ENCODE data around the gene KRIT1.
"Not testable (repeated sequence)": the region's sequence is repeated elsewhere in the genome, so short reads cannot be mapped to it uniquely, and the experiment has no call there.

The KRIT1 gene

DNA sequence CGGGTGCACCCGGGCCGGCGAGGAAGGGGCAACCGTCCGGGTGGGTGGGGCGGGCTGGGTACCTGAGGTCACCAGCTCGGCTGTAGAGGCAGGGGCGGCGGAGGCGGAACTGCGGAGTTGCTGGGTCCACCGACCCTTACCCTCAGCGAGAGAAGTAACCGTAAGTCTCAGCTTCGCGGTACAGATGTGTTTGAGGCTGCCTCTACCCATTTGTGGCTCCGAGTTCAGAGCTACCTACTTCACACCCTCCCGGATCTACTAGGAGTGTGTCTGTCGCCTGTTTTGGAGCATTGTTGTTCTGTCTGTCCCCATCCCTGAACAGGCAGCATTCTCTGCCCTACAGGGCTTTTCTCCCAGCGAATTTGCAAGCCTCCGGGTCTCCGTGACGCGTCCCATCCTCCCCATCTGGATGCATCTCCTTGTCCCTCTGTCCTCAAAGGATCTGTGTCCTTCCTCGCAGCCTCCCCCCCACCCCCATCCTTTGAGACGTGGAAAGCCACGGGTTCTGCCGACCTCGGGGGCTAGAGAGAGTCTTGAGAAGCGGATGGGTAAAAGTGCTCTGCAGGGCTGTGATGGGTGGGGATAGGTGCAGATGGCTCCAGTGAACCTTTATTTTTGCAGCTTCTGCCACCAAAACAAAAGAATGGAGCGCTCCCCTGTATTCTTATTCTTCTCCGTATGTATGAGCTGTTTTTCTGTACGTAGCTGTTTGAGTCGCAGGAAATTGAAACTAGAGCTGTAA is 817 bp upstream of the KRIT1 start:
- no peak for DNase-seq

- no peak for DNase-seq
Measured at GRCh38 chr7:92244808-92245486, 767 bp downstream of the KRIT1 start.

DNA sequence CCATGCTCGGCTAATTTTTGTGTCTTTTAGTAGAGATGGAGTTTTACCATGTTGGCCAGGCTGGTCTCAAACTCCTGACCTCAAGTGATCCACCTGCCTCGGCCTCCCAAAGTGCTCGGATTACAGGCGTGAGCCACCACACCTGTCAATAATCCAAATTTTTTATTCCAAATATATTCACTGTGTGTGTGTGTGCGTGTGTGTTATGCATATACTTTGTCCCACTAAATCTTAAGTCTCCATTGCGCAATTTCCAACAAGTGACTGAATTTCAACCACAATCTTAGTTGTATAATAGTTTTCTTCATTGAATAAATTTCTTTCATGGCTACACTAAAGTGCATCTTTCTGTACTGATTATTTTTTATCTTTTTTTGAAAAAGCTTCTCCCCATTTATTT is 2.7 kb downstream of the KRIT1 start:
- DNase-seq, result no peak

DNA sequence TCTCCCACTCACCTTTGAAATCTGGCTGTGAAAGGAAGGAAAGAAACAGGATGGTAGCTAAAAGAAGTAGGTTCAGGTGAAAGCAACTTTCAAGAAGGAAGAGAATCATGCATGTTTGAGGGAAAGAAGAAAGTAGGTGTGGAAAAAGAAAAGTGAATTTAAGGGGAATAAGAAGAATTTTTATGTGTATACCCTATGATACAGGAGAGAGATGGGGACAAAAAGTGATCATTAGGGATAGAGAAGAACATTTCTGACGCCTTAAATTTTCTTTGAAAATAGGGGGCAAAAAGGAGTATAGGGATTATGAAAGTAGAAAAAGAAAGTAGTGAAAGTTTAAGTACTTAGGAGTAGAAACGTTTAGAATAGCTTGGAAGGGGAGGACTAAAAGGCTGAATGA is 15.2 kb downstream of the KRIT1 start:
- DNase-seq, result no peak

- no peak for DNase-seq
Measured at GRCh38 chr7:92228742-92229141, 17.0 kb downstream of the KRIT1 start.

- no peak for DNase-seq
Measured at GRCh38 chr7:92228100-92228499, 17.6 kb downstream of the KRIT1 start.

DNA sequence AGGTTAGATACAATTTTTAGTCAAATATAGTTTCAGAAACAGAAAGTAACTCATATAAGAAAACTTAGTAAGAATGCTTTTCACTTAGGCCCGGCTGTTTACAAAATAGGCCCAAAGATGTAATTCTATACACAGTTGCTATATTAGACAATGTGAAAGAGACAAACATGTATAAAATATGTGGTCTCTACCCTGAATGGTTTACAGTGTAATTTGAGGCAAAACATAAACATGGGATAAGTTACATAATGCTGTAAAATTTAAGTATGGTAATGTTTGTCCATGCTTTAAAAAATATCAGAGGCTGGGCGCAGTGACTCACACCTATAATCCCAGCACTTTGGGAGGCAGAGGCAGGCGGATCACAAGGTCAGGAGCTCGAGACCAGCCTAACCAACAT is 18.7 kb downstream of the KRIT1 start:
- DNase-seq, result no peak

DNA sequence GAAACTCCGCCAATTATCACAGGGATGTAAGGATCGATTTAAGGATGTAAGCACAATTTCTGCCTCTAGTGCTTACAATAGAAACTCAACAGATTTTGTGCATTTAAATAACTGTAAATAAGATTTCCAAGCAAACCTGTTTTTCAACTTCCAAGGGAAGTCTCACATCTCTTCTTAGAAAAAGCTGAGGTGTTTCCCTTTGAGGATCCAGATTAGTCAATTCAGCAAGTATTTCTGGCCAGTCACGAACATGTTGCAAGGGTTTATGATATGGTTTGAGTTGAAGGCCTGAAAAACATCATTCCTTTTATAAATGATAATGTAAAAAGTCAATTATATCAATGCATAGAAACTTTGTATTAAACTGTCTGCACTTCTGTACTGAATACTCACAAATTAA is 23.9 kb downstream of the KRIT1 start:
- DNase-seq, result no peak

- DNase-seq, result no peak
Measured at GRCh38 chr7:92206672-92207071, 39.0 kb downstream of the KRIT1 start.

DNA sequence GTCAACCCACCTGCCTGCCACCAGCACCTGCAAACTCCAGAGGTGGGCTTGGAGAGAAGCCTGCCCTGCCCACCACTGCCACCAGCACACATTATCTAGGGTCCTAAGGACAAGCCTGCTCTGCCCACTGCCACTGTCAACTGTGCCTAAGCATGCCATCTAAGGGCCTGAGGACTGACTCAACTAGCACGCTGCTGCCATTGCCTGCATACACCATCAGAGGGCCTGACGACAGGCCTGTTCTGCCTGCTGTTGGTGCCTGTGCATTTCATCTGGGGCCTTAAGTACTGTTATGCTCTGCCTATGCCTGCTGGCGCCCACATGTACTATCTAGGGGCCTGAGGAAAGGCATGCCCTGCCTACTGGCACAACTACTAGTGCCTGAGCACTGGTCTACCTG is 39.7 kb downstream of the KRIT1 start:
- DNase-seq, result no peak

GRCh38 chr7:92200791-92201190 is 44.9 kb downstream of the KRIT1 start:
- no peak for DNase-seq

- DNase-seq, result no peak
Measured at GRCh38 chr7:92192326-92192725, 53.4 kb downstream of the KRIT1 start.

DNA sequence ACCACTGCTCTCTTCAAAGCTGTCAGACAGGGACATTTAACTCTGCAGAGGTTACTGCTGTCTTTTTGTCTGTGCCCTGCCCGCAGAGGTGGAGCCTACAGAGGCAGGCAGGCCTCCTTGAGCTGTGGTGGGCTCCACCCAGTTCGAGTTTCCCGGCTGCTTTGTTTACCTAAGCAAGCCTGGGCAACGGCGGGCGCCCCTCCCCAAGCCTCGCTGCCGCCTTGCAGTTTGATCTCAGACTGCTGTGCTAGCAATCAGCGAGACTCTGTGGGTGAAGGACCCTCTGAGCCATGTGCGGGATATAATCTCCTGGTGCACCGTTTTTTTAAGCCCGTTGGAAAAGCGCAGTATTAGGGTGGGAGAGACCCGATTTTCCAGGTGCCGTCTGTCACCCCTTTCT is 56.5 kb downstream of the KRIT1 start:
- not testable (repeated sequence) for DNase-seq

- DNase-seq, result not testable (repeated sequence)
Measured at GRCh38 chr7:92184294-92184693, 61.4 kb downstream of the KRIT1 start.

DNA sequence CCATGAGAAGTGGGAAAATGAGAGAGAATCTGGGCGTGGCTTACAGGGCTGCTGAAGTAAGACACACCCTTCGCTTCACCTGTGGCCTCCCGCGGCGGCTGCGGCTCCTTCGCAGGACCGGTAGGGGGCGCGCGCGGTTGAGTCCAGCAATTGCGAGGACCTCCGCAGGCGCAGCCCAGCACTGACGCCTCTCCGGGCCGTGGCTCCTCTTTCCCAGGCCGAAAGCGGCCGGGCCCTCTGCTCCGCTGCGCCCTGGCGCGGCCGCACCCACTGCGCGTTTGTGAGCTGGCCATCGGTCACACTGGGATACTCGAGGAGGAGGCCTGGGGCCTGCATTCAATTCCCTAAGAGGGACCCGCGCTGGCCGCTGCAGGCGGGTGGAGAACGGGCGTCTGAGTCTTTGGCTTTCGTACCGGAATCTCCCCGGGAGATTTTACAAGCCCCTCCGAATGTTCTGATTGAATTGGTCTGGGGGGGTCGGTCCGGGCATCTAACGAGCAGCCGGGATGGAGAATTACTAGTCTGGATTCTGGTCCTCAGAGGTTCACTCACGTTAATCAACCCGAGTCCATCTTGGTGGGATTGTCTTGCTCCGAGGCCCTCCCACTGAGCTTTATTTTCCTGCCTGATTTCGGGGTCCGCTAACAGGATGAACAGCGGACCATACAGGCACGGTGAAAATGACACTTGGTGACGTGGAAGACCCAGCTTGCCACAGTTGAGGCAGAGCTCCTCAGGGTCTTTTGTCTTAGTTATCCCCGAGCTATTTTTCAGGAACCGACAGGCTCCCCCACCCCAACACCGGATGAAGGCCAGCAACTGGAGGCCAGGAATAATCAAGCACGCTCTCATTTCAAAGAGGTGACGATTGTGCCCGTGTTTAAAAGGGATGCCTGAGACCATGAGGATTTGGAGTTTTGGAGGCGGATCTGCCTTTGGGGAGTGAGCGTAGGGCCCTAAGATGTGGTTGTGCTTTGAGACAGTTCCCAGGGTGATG is 66.5 kb downstream of the KRIT1 start, which contains the start of gene LRRD1:
Gene LRRD1 (minus strand): TSS at position 215 of the 997 bp plus-strand sequence. CDS start 13,940 bp downstream, outside the sequence.
- no peak for DNase-seq

GRCh38 chr7:92177362-92177761 is 68.4 kb downstream of the KRIT1 start:
- DNase-seq, result no peak

GRCh38 chr7:92169529-92169928 is 76.2 kb downstream of the KRIT1 start:
- DNase-seq, result not testable (repeated sequence)

- no peak for DNase-seq
Measured at GRCh38 chr7:92161271-92161670, 84.4 kb downstream of the KRIT1 start.

GRCh38 chr7:92158660-92159575 is 86.8 kb downstream of the KRIT1 start:
- no peak for DNase-seq

DNA sequence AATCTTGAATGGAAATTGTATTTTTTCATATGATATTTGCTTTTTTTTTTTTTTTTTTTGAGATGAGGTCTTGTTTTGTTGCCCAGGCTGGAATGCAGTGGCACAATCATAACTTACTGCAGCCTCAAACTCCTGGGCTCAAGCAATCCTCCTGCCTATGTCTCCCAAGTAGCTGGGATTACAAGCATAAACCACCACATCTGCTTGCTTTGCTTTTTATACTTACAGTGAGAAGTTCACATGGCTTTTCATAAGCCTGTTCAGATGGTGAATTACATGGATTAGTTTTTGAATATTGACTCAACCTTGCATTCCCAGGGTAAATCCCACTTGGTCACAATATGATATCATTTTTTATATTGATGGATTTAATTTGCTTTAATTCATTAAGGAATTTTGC is 88.7 kb downstream of the KRIT1 start:
- no peak for DNase-seq

DNA sequence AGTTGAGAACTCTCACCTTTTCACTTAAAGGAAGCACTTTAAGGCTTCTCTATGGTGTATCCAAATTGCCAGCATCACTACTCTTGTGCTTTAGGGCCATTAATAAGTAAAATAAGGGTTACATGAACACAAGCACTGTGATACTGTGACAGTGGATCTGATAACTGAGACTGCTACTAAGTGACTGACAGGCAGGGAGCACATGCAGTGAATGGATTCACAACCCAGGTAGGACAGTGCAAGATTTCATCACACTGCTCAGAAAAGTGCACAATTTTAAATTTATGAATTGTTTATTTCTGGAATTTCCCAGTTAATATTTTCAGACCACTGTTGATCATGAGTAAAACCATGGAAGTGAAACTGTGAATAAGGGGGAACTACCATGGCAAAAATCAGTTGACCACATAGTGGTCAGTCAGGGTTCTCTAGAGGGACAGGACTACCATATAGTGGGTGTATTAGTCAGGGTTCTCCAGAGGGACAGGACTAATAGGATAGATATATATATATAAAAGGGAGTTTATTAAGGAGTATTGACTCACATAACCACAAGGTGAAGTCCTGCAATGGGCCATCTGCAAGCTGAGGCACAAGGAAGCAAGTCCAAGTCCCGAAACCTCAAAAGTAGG is 90.5 kb downstream of the KRIT1 start:
- no peak for DNase-seq
